ENCODE results near the gene TRANK1. TPM values are rescaled to one million over a fixed set of nuclear protein-coding genes. Genes with fewer than 3 reads are reported as not detected.
A peak's percentile ranks its signal among the peaks of the same experiment; 100 is the strongest.

The TRANK1 gene
- total RNA-seq, 4 donors from 2014 or later, result 7.3 to 9.6 (median 8.2) TPM

GRCh38 chr3:36804295-36805055 is 140.4 kb downstream of the TRANK1 start:
- intact Hi-C loops (cut with DNase I), result no loop called here
- peak; percentile 70 for DNase-seq (ENCODE audit: extremely low spot score)
- Histone ChIP-seq H3K9me3 (peaks cover 0 to 25% (median 14%) of the 10 kb centered on the region in 4 donors), H3K27ac (replicated peaks in 1 of 4) (no peak overlapping the region), H3K27me3 (no peaks in the 10 kb centered on the region), H3K4me1 (no peaks in the 10 kb centered on the region), H3K36me3 (no peaks in the 10 kb centered on the region), H3K4me3 (no peak overlapping the region)
- no peak for TF ChIP-seq EP300 (IDR thresholded peaks at IDR 0.05)
- no peak for TF ChIP-seq CTCF (IDR thresholded peaks at IDR 0.05)
- no peak for TF ChIP-seq POLR2A (IDR thresholded peaks at IDR 0.05; ENCODE audit: low read depth)
- WGBS, result 91% methylated on average over 2 of the region's 2 CpGs

GRCh38 chr3:36803091-36803791 is 141.6 kb downstream of the TRANK1 start:
- Histone ChIP-seq H3K9me3 (peaks cover 0 to 25% (median 14%) of the 10 kb centered on the region in 4 donors), H3K27me3 (no peaks in the 10 kb centered on the region), H3K4me3 (no peak overlapping the region), H3K36me3 (no peaks in the 10 kb centered on the region), H3K4me1 (no peaks in the 10 kb centered on the region), H3K27ac (replicated peaks in 1 of 4) (no peak overlapping the region)
- DNase-seq (ENCODE audit: extremely low spot score), result peak; percentile 79
- no peak for TF ChIP-seq POLR2AphosphoS5 (IDR thresholded peaks at IDR 0.05)
- TF ChIP-seq POLR2A (IDR thresholded peaks at IDR 0.05; ENCODE audit: low read depth), result no peak
- TF ChIP-seq CTCF (IDR thresholded peaks at IDR 0.05), result no peak
- no peak for TF ChIP-seq EP300 (IDR thresholded peaks at IDR 0.05)
- WGBS, result 88% methylated on average over 5 of the region's 5 CpGs
- intact Hi-C loops (cut with DNase I), result no loop called here

- no peaks in the 10 kb centered on the region for H3K27me3 ChIP-seq
- no peak for TF ChIP-seq CTCF (IDR thresholded peaks at IDR 0.05)
- TF ChIP-seq EP300 (IDR thresholded peaks at IDR 0.05), result no peak
- no peak for TF ChIP-seq POLR2A (IDR thresholded peaks at IDR 0.05; ENCODE audit: low read depth)
- 70% methylated on average over 3 of the region's 3 CpGs for WGBS
- DNase-seq (ENCODE audit: extremely low spot score), result peak; percentile 81
- H3K9me3 ChIP-seq, result peaks cover 0 to 11% (median 6%) of the 10 kb centered on the region in 4 donors
- intact Hi-C loops (cut with DNase I), result no loop called here
- H3K4me1 ChIP-seq, result no peaks in the 10 kb centered on the region
- H3K27ac ChIP-seq (replicated peaks in 1 of 4), result no peak overlapping the region
- no peaks in the 10 kb centered on the region for H3K36me3 ChIP-seq
- no peak overlapping the region for H3K4me3 ChIP-seq
Observed at GRCh38 chr3:36800533-36801116, 144.2 kb downstream of the TRANK1 start.

- H3K4me1 ChIP-seq, result no peaks in the 10 kb centered on the region
- intact Hi-C loops (cut with DNase I), result no loop called here
- no peak for TF ChIP-seq POLR2A (IDR thresholded peaks at IDR 0.05; ENCODE audit: low read depth)
- no peak for TF ChIP-seq EP300 (IDR thresholded peaks at IDR 0.05)
- TF ChIP-seq POLR2AphosphoS5 (IDR thresholded peaks at IDR 0.05), result no peak
- TF ChIP-seq CTCF (IDR thresholded peaks at IDR 0.05), result no peak
- no peak overlapping the region for H3K4me3 ChIP-seq
- no peaks in the 10 kb centered on the region for H3K27me3 ChIP-seq
- H3K9me3 ChIP-seq, result no peaks in the 10 kb centered on the region
- no peak overlapping the region for H3K27ac ChIP-seq (replicated peaks in 1 of 4)
- no peaks in the 10 kb centered on the region for H3K36me3 ChIP-seq
- no peak for DNase-seq (ENCODE audit: extremely low spot score)
Observed at GRCh38 chr3:36796881-36797280, 148.0 kb downstream of the TRANK1 start.

Data from esophagus muscularis mucosa (tissue), 4 donors.